HG02763 (cell line): ENCODE data around the gene COL23A1.

Experiments used
- ATAC-seq: cut with Tn5 transposase; IDR thresholded peaks from one replicate; pipeline ENCODE4 v1.9.1; 2021; ENCODE audit warnings: mild to moderate bottlenecking, moderate library complexity; ENCODE audit not compliant: unreplicated experiment

The COL23A1 gene

GRCh38 chr5:178515776-178516503 is 74.3 kb downstream of the COL23A1 start:
- no peak for ATAC-seq

GRCh38 chr5:178514851-178515418 is 75.3 kb downstream of the COL23A1 start:
- no peak for ATAC-seq

DNA sequence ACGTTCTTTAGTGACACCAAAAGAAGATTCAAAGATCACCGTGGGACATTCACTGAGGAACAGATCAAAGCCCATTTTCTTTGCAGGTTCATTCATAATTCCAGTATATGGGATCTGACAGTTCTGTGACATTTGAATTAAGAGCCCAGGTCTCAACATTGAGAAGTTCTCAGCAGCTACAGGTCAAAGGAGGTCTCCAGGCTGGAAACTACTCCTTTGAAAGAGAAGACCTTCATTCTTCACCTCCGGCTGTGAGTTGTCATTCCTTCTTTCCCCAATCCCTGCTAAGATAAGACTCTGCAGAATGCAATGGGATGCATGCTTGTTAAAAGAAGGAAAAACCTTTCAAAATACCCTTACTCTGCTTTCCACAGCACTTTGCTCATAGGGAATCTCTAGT is 79.0 kb downstream of the COL23A1 start:
- no peak for ATAC-seq

GRCh38 chr5:178509491-178510057 is 80.6 kb downstream of the COL23A1 start:
- ATAC-seq, result no peak

- ATAC-seq, result no peak
Observed at GRCh38 chr5:178507151-178507932, 82.9 kb downstream of the COL23A1 start.

- ATAC-seq, result no peak
Observed at GRCh38 chr5:178505639-178506407, 84.4 kb downstream of the COL23A1 start.

DNA sequence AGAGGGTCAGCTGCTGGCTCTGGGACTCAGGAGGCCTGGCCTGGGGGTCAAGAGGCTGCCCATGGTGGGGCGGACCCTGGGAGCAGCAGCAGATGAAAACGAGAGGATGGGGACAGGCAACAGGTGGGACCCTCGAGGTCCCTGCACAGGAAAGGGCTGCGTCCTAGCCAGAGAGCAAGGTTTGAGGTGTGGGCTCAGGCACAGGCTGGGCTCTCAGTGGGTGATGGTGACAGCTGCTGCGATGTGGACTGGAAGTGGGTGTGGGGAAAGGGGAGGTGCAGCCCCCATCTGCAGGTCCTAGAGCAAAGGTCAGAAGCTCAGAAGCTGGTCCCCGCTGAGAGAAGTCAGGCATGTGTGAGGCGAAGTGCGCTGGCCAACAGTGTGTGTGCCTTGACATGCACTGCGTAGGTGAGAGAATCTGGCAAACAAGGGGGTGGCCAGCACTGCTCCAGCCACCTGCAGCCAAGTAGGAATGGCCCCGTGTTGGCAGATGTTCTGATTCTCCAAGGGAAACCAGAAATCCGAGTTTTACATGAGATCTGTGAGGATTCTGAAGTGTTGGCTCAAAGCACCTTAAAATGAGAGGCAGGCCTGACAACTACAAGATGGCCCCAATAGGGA is 85.7 kb downstream of the COL23A1 start:
- ATAC-seq, result no peak

GRCh38 chr5:178502401-178503100 is 87.6 kb downstream of the COL23A1 start:
- no peak for ATAC-seq

- no peak for ATAC-seq
Observed at GRCh38 chr5:178499352-178499751, 90.8 kb downstream of the COL23A1 start.

GRCh38 chr5:178496642-178497041 is 93.6 kb downstream of the COL23A1 start:
- ATAC-seq, result no peak

- ATAC-seq, result no peak
Observed at GRCh38 chr5:178496214-178496613, 94.0 kb downstream of the COL23A1 start.

- ATAC-seq, result no peak
Observed at GRCh38 chr5:178495706-178496105, 94.5 kb downstream of the COL23A1 start.

GRCh38 chr5:178492278-178492677 is 97.9 kb downstream of the COL23A1 start:
- ATAC-seq, result no peak

DNA sequence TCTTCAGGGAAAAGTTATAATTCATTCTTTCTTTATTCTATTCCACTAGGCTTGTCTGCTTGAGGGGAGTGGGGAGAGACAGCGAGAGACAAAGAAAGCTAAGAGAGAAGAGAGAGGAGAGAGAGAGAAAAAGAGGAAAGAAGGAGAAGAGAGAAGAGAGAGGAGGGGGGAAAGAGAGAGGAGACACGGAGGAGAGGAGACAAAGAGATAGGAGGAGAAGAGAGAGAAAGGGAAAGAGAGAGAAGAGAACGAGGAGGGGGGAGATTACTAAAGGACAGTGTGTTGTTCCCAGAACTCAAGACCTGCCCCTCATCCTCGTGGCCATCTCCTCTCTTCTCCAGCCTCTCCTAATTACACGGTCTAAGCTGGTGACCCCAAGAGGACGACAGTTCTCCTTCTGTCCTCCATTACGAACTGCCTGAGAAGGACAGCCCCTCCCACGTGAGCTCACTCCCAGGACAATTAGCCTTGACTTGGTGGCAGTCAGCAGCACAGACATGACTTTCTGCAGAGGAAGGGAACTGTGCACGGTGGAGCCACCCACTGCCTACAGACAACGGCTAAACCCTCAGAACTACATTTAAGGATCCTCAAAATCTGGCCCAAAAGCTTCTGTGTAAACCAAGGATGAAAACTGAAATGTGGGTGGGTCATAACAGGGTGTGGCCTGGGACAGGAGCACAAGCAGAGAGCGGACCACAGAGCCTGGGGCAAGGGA is 99.1 kb downstream of the COL23A1 start:
- ATAC-seq, result no peak

GRCh38 chr5:178489271-178489976 is 100.8 kb downstream of the COL23A1 start:
- no peak for ATAC-seq

- ATAC-seq, result no peak
Observed at GRCh38 chr5:178488696-178489095, 101.5 kb downstream of the COL23A1 start.

DNA sequence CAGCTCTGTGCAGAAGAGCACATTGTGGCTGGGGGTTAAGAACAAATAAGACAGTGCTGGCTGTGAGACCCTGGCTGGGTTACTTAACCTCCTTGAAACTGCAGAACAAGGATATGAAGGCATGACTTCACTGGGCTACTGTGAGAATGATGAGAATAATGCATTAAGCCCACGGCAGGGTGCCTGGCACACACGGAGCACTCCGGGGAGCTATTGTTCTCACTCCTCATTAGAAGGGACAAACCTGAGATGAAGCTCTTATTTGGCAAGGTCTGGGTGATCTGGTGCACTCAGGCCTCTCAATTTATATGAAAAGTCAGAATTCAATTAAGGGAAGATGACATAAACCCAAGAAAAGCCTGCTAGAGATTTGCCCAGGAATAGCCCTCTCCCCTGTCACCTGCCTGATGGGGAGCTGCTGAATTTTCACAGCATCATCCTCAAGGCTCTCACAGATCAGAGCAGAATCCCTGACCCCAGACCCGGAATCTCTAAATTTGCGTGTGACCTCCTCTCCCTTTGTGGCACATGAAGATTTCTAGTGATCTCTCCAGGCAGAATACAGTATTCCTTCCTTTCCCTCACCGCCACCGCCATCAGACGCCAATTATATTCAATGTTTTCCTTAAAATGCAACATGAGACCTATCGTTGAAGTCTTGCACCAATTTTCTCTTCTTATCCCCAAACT is 102.1 kb downstream of the COL23A1 start:
- ATAC-seq, result no peak
